A172 (cell line): ENCODE data around the gene PRTFDC1. TPM values are rescaled to one million over a fixed set of nuclear protein-coding genes. Genes with fewer than 3 reads are reported as not detected.

Experiments used
- total RNA-seq: library from RNA; depleted of rRNA; stranded (reverse); fragments of >200 nt; shearing (Covaris generic); gene quantifications from 2 replicates; pipeline ENCODE4 v1.2.3, GENCODE V29; 2014; rRNA removed

PRTFDC1 gene
- total RNA-seq, 1 experiment from 2014 or later, result 15.8 TPM

Other genes starting within 250 kb of the PRTFDC1 start
- gene ARHGAP21, start 228.7 kb downstream of the PRTFDC1 start, total RNA-seq, result 45.4 and 56.2 TPM in 2 replicates
- not detected in 2 replicates for gene ENKUR, start 63.6 kb upstream of the PRTFDC1 start, total RNA-seq
- gene THNSL1, start 64.0 kb upstream of the PRTFDC1 start, total RNA-seq, result 5.1 and 5.5 TPM in 2 replicates
- 7.1 and 7.3 TPM in 2 replicates for gene GPR158, start 222.4 kb upstream of the PRTFDC1 start, total RNA-seq